ENCODE measurements around the gene FANCL.

DNA sequence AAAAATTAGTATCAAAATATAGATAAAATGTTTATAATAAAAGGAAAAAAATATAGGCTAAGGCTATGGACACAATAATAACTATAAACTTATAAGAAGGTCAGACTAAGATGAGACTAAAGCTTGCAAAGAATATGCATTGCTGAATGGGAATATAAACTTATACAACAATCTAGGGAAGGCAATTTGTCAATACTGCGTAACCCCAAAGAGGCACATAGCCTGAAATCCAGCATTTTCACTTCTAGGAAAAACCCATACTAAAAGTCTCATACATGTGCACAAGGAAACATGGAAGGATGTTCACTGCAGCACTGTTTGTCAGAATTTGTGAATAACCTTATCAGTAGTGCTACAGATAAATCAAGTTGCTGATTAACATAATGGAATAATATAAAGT lies 45.5 kb downstream of the FANCL start:
- TF ChIP-seq EP300 (IDR thresholded peaks at IDR 0.05; ENCODE audit: borderline replicate concordance): no peak
- no peak for TF ChIP-seq CEBPB (IDR thresholded peaks at IDR 0.05)
- TF ChIP-seq ZBTB7A (IDR thresholded peaks at IDR 0.05; ENCODE audit: low read depth): no peak
- TF ChIP-seq, protein P1, sequence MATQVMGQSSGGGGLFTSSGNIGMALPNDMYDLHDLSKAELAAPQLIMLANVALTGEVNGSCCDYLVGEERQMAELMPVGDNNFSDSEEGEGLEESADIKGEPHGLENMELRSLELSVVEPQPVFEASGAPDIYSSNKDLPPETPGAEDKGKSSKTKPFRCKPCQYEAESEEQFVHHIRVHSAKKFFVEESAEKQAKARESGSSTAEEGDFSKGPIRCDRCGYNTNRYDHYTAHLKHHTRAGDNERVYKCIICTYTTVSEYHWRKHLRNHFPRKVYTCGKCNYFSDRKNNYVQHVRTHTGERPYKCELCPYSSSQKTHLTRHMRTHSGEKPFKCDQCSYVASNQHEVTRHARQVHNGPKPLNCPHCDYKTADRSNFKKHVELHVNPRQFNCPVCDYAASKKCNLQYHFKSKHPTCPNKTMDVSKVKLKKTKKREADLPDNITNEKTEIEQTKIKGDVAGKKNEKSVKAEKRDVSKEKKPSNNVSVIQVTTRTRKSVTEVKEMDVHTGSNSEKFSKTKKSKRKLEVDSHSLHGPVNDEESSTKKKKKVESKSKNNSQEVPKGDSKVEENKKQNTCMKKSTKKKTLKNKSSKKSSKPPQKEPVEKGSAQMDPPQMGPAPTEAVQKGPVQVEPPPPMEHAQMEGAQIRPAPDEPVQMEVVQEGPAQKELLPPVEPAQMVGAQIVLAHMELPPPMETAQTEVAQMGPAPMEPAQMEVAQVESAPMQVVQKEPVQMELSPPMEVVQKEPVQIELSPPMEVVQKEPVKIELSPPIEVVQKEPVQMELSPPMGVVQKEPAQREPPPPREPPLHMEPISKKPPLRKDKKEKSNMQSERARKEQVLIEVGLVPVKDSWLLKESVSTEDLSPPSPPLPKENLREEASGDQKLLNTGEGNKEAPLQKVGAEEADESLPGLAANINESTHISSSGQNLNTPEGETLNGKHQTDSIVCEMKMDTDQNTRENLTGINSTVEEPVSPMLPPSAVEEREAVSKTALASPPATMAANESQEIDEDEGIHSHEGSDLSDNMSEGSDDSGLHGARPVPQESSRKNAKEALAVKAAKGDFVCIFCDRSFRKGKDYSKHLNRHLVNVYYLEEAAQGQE (IDR thresholded peaks at IDR 0.05; ENCODE audit: low read depth): no peak
- TF ChIP-seq YY1 (IDR thresholded peaks at IDR 0.05; ENCODE audit: low read depth): no peak
- TF ChIP-seq NFIC (IDR thresholded peaks at IDR 0.05): no peak
- TF ChIP-seq RAD21 (IDR thresholded peaks at IDR 0.05; ENCODE audit: low read depth): no peak
- TF ChIP-seq FOXM1 (IDR thresholded peaks at IDR 0.05; ENCODE audit: borderline replicate concordance, low read depth): no peak
- TF ChIP-seq TAF1 (IDR thresholded peaks at IDR 0.05; ENCODE audit: low read depth): no peak
- TF ChIP-seq EGR1 (IDR thresholded peaks at IDR 0.05): no peak
- TF ChIP-seq TCF12 (IDR thresholded peaks at IDR 0.05; ENCODE audit: low read depth): no peak
- TF ChIP-seq, protein P2, sequence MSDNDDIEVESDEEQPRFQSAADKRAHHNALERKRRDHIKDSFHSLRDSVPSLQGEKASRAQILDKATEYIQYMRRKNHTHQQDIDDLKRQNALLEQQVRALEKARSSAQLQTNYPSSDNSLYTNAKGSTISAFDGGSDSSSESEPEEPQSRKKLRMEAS (IDR thresholded peaks at IDR 0.05): no peak
- TF ChIP-seq CREB1 (IDR thresholded peaks at IDR 0.05; ENCODE audit: low read depth): no peak
- TF ChIP-seq, protein P3, sequence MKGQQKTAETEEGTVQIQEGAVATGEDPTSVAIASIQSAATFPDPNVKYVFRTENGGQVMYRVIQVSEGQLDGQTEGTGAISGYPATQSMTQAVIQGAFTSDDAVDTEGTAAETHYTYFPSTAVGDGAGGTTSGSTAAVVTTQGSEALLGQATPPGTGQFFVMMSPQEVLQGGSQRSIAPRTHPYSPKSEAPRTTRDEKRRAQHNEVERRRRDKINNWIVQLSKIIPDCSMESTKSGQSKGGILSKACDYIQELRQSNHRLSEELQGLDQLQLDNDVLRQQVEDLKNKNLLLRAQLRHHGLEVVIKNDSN (IDR thresholded peaks at IDR 0.05): no peak

Data from Ishikawa (cell line).